H54 (cell line): ENCODE results near the gene MEGF11.
"Not testable (repeated sequence)": the region's sequence is repeated elsewhere in the genome, so short reads cannot be mapped to it uniquely, and the experiment has no call there.

Experiments
- DNase-seq: peaks from one replicate; pipeline ENCODE4 v3.0.0; 2011; ENCODE audit warnings: low spot score, mixed read lengths; ENCODE audit not compliant: insufficient read length
- FAIRE-seq: peaks from 3 replicates; lab custom pipeline; 2011; peaks lifted over from hg19 to GRCh38; lab: Jason Lieb, UNC
- POLR2A ChIP-seq: IDR thresholded peaks from 2 replicates; pipeline ENCODE4 v1.6.1; 2011; ENCODE audit warnings: low read depth, mild to moderate bottlenecking, low read length

Gene MEGF11

DNA sequence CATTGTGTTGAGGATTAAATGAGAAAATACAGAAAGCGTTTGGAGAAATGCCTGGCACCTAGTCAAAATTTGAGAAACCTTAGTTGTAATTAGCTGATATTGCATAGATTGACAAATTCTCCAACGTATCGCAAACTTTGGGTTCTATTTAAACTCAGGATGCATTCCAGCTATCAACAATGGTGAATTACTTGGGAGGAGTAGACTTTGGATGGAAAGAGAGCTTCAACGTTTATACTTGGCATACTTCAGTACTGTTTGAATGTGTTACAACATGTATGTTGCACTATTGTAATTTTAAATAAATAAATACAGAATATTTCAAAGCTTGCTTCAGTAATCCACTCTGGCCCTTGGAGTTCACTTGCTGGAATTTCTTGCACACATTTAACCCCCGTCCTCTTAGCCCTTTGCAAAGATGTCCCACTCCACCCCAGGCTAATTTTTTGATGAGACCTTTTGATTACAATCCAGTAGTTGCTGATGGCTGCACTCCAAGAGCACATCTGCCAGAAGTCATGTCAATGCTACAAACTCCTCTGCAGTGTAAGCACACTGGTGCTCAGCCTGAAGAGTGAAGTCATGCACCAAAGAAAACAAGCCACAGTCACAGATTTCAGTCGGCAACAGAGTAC lies 35.1 kb upstream of the MEGF11 start:
- no peak for TF ChIP-seq POLR2A
- DNase-seq (no peak), FAIRE-seq (no peak)

DNA sequence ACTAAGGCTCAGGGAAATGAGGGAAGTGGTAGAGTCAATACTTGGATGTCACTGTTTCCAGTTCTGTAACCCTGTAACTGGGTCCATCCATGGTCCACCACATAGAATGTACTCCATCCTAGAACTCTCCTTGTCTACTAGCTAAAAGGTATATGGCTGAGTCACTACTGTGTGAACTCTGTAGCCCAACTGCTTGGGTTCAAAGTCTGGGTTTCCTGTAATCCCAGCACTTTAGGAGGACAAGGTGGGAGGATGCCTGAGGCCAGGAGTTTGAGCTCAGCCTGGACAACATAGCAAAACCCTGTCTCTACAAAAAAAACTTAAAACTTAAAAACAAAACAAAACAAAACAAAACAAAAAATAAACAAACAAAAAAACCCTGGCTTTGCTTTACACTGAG lies 34.5 kb upstream of the MEGF11 start:
- DNase-seq (no peak), FAIRE-seq (no peak)
- TF ChIP-seq POLR2A = no peak

DNA sequence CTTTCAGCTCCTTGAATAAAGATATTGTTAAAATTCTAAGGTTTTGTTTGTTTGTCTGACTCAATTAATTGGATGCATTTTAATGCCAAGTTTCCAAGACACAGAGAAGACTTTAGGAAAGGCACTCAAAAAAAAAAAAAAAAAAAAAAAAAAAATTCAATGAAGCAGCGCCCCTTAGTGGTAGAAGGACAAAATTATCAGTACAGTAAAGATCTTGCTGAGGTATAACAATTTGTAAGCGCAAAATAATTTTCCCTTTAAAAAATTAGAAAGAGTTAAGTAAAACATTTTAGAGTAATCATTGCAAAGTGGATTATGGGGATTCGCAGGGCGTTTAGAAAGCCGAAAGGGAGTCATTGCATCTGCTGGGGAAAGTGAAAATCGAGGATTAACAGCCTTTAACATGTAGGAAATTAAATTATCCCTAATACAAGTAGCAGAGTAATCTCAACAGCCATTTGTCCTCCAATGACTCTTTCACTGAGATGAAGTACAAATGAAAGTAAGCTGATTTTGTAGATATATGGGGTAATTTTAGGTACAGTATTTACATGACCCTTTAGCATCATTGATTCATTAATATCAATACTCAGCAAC lies 34.0 kb upstream of the MEGF11 start:
- no peak for FAIRE-seq
- no peak for DNase-seq
- no peak for TF ChIP-seq POLR2A

DNA sequence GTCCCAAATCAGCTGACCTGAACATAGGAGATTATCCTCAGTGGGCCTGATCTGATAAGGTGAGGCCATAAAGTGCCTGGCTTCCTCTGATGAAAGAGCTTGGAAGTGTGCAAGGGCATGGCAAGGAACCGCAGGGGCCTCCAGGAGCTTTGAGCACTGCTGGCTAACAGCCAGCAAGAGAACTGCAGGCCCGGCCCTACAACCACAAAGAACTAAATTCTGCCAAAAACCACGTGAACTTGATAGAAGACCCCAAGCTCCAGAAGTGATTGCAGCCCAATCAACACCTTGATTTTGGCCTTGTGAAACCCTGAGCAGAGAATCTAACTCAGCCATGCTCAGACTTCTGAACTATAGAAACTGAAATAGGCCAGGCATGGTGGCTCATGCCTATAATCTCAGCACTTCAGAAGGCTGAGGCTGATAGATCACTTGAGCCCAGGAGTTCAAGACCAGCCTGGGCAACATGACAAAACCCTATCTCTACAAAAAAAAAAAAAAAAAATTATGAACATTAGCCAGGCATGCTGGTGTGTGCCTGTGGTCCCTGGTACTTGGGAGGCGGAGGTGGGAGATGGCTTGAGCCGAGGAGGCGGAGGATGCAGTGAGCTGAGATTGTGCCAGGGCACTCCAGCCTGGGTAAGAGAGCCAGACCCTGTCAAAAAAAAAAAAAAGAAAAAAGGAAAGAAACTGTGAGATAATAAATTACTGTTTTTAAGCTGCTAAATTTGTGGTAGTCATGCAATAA lies 32.2 kb upstream of the MEGF11 start:
- no peak for DNase-seq
- no peak for FAIRE-seq

DNA sequence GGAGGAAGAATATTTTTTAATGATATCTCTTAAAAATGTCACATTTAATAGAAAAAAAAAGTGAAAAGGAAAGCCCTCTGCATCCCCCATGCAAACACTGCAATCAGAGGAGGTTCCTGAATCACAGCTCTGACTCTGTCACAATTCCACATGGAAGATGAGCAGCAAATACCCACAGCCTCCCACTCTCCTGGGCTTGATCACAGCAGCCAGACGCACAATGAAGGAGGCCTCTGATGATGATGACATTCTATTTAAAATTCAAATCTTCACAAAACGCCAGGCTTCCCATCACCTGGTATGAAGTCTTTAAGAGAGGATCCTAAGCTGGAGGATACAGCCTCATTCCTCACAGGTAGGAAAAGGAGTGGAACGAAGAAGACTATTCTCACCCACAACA lies 30.7 kb upstream of the MEGF11 start:
- TF ChIP-seq POLR2A = no peak
- FAIRE-seq = no peak

More for the DNA sequence above, 32.2 kb upstream of the MEGF11 start:
- TF ChIP-seq POLR2A = no peak

DNA sequence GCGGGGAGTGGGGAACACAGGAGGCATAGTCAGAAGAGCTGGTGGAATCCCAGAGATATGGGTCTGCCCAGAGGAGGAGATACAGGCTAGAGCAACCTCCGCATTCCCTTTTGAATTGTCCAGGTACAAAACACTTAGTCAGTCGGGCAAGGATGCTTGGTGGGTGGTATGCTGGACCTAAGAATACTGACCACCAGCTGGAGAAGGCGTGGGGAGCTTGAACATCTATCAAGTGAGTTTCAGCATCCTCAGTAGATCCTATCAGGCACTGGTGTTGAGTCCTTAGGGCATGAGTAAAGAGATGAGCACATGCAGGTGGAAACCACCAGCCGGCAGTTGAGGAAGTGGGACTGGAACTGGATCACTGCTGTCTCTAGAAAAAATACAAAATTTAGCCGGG lies 25.1 kb upstream of the MEGF11 start:
- FAIRE-seq (no peak), DNase-seq (no peak)

More for the DNA sequence above, 30.7 kb upstream of the MEGF11 start:
- no peak for DNase-seq

DNA sequence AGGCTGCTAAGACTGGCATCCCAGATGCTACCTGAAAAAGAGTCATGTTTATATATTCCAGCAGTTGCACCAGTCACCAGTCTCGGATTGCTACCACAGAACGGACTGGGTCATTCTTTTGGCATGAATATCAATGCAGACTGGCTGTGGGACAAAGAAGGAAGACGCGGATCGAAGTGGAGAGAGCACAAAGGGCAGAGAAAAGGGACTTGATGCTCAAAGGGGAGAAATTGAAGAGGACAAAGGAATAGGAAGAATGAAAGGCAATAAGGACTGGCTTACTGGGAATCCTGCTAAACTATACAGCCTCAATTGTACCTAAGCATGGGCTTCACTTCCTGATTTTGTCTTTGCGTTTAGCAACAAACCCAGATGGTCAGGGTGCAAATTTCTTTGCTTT lies 24.5 kb upstream of the MEGF11 start:
- FAIRE-seq = no peak
- no peak for TF ChIP-seq POLR2A
- DNase-seq = no peak

More for the DNA sequence above, 25.1 kb upstream of the MEGF11 start:
- TF ChIP-seq POLR2A = no peak

DNA sequence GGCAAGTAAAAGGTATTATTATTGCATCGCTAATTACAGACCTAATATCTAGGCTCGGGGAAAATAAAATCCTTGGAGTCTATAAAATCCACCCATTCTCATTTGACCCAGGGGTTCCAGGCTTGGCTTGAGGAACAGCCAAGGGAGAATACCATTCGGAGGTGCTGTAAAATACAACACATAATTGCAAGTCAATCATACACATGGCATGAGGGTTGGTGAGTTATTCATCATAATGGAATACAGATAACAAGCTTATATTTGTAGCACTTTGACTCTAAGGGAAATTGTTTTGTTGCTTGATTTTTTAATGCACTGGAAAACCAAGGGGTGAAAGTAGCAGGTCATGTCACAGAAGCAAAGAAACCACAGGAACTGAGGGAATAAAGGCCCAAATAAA lies 23.0 kb upstream of the MEGF11 start:
- FAIRE-seq (no peak), DNase-seq (no peak)
- TF ChIP-seq POLR2A = no peak

DNA sequence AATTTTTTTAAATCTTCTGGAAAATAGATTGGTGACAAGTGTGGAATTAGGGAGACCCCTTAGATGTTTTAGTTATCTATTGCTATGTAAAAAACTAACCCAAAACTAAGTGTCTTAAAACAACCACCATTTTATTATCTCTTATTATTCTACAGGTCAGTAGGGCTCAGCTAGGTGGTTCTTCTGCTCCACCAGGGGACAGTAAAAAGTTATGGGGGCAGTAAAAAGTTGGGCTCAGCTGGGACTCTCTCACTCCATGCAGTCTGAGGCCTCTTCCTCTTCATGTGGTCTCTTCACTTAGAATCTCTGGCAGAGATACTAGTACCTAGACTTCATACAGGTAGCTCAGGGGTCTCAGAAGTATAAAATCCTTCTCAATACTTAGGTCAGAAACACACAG lies 21.8 kb upstream of the MEGF11 start:
- TF ChIP-seq POLR2A = no peak
- FAIRE-seq (no peak), DNase-seq (no peak)

DNA sequence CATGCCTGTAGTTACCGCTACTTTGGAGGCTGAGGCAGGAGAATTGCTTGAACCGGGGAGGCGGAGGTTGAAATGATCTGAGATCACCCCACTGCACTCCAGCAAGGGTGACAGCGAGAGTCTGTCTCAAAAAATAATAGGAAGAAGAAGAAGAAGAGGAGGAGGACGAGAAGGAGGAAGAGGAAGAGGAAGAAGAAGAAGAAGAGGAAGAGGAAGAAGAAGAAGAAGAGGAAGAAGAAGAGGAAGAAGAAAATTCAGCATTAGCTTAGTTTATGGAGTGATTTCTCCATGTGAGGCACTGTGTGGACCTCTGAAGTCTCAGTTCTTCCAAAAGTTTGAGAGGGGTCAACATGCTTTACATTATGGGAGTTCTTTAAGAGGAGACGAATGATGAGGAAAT lies 17.4 kb upstream of the MEGF11 start:
- no peak for TF ChIP-seq POLR2A
- no peak for FAIRE-seq
- no peak for DNase-seq

DNA sequence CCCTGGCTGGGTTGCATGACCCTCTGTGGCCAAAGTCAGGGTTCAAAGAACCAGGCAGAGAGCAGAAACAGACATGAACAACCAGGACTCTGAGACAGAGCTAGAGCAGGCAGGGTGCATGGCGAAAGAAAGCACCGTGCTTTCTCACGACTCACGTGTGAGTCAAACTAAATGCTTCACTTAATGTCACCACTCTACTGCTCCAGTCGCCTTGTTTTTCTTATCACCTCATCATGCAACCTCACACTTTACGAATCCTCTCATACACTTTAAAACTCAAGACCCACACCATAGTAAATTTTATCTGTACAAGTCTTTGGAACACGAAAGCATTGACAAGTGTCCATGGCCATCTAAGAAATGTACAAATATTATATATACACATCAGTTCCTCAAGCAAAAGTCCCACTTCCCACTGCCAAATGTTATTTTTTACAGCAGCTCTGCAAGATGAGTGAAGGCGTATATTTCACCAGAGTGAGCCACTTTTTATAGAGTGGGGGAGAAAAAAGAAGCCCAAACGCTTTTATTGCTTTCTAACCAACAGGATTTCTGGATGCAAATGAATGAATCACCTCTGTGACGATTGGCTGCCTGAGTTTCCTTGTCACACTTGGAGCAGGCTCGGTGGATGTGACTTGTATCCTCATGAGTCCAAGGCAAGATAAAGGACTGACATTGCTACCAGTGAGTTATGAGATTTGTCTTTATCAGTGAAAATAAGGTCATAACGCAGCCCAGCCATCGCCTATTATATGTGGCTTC lies 16.0 kb upstream of the MEGF11 start:
- TF ChIP-seq POLR2A = no peak
- DNase-seq = no peak
- FAIRE-seq = peak; percentile 48

DNA sequence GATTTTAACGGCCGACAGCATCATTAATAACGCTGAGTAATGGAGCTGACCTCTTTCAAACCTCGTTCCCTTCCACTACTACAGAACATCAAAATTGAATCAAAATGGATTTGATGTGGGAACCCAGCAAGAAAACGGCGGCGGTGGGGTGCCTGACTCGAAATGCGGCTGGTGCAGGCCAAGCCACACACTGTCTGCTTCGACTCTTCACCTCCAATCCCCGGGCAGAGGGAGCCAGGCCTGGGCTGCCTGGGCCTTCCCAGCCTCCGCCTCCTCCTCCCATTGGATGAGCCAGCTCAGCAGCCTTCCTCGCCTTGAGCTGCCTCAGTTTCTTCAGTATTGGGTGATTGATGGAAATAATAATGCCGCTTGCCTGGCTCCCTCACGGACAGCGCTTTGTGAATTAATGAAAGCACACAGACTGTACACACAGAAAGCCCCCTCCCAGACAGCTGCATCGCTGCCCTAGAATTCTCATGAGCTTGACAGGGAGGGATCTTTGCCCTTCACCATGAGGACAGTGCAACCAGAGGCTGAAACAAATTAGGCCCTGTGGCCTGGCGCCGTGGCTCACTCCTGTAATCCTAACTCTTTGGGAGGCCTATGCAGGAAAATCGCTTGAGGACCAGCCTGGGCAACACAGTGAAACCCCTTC lies 11.4 kb upstream of the MEGF11 start:
- DNase-seq (no peak), FAIRE-seq (no peak)
- TF ChIP-seq POLR2A = no peak

DNA sequence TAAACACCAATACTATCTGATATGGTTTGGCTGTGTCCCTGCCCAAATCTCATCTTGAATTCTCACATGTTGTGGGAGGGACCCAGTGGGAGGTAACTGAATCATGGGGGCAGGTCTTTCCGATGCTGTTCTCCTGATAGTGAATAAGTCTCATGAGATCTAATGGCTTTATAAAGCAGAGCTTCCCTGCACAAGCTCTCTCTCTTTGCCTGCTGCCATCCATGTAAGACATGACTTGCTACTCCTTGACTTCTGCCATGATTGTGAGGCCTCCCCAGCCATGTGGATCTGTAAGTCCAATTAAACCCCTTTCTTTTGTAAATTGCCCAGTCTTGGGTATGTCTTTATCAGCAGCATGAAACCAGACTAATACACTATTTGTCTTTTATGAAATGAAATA lies 9.3 kb upstream of the MEGF11 start:
- FAIRE-seq, DNase-seq: not testable (repeated sequence)
